ENCODE measurements around the gene PTPRD.

DNA sequence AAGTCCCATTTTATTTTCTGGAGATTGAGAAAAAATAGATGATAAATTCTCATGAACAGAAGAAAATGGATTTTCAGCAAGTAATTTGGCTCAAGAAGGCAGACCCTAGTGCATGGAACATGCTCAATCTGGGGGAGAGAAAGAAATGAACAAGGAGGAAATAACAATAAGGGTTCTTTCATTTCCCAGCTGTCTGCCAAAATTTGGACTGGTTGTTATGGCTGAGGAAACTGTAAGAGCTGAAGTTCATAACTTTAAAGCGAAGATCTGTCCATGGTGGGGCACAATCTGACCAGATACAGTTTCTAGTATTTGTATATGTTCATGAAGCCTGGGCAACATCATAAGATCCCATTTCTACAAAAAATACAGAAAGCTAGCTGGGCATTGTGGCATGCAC, 1426.7 kb downstream of the PTPRD start:
- TF ChIP-seq, protein P1, sequence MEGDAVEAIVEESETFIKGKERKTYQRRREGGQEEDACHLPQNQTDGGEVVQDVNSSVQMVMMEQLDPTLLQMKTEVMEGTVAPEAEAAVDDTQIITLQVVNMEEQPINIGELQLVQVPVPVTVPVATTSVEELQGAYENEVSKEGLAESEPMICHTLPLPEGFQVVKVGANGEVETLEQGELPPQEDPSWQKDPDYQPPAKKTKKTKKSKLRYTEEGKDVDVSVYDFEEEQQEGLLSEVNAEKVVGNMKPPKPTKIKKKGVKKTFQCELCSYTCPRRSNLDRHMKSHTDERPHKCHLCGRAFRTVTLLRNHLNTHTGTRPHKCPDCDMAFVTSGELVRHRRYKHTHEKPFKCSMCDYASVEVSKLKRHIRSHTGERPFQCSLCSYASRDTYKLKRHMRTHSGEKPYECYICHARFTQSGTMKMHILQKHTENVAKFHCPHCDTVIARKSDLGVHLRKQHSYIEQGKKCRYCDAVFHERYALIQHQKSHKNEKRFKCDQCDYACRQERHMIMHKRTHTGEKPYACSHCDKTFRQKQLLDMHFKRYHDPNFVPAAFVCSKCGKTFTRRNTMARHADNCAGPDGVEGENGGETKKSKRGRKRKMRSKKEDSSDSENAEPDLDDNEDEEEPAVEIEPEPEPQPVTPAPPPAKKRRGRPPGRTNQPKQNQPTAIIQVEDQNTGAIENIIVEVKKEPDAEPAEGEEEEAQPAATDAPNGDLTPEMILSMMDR (IDR thresholded peaks at IDR 0.05), result no peak
- TF ChIP-seq POLR2A (IDR thresholded peaks at IDR 0.05), result no peak

All from thyroid gland (tissue), 4 donors.